Measurements from ENCODE around the gene NCOA4. TPM values are rescaled to one million over a fixed set of nuclear protein-coding genes. Genes with fewer than 3 reads are reported as not detected.
A peak's percentile ranks its signal among the peaks of the same experiment; 100 is the strongest.

Gene NCOA4
- total RNA-seq, 2 donors from 2014 or later: 90.0 to 128 TPM

GRCh38 chr10:46031648-46032532 is 1.5 kb upstream of the NCOA4 start:
- ATAC-seq (no peak), DNase-seq (ENCODE audit: low spot score in 2 of 2) (peak in 1 of 2 donors; percentile 40)
- peaks cover 6 to 10% of the 10 kb centered on the region in 2 donors for H3K36me3 Mint-ChIP-seq
- H3K27ac Mint-ChIP-seq: peak overlapping the region in 1 of 2 donors; percentile 99
- no peaks in the 10 kb centered on the region for H3K9me3 Mint-ChIP-seq

GRCh38 chr10:46029461-46030030 is 877 bp downstream of the NCOA4 start:
- no peak for DNase-seq (ENCODE audit: low spot score in 2 of 2)
- Mint-ChIP-seq H3K9me3 (no peaks in the 10 kb centered on the region), H3K27ac (peak overlapping the region; percentile 99), H3K36me3 (peaks cover 6 to 10% of the 10 kb centered on the region in 2 donors)
- no peak for ATAC-seq

- Mint-ChIP-seq H3K27ac (peak overlapping the region; percentile 99), H3K9me3 (no peaks in the 10 kb centered on the region), H3K36me3 (peaks cover 6 to 10% of the 10 kb centered on the region in 2 donors)
- peak in 1 of 2 donors; percentile 35 for ATAC-seq
- DNase-seq (ENCODE audit: low spot score in 2 of 2): no peak
Measured at GRCh38 chr10:46028584-46029460, 1.6 kb downstream of the NCOA4 start.

GRCh38 chr10:46026106-46026505 is 4.3 kb downstream of the NCOA4 start:
- ATAC-seq: no peak
- Mint-ChIP-seq H3K27ac (no peak overlapping the region), H3K36me3 (peaks cover 6 to 10% of the 10 kb centered on the region in 2 donors), H3K9me3 (no peaks in the 10 kb centered on the region)
- DNase-seq (ENCODE audit: low spot score in 2 of 2): no peak

GRCh38 chr10:46025406-46025805 is 5.0 kb downstream of the NCOA4 start:
- Mint-ChIP-seq H3K36me3 (peaks cover 6% of the 10 kb centered on the region in 2 donors), H3K9me3 (no peaks in the 10 kb centered on the region), H3K27ac (no peak overlapping the region)
- ATAC-seq (no peak), DNase-seq (ENCODE audit: low spot score in 2 of 2) (no peak)

- DNase-seq (ENCODE audit: low spot score in 2 of 2) (no peak), ATAC-seq (no peak)
- Mint-ChIP-seq H3K9me3 (no peaks in the 10 kb centered on the region), H3K27ac (no peak overlapping the region), H3K36me3 (peaks cover 4 to 6% of the 10 kb centered on the region in 2 donors)
Measured at GRCh38 chr10:46024948-46025347, 5.5 kb downstream of the NCOA4 start.

GRCh38 chr10:46022978-46023702 is 7.3 kb downstream of the NCOA4 start:
- Mint-ChIP-seq H3K27ac (peak overlapping the region; percentile 87 to 91), H3K9me3 (no peaks in the 10 kb centered on the region), H3K36me3 (no peaks in the 10 kb centered on the region)
- ATAC-seq: peak; percentile 93 to 97
- DNase-seq (ENCODE audit: low spot score in 2 of 2): peak; percentile 80 to 90

- DNase-seq (ENCODE audit: low spot score in 2 of 2): no peak
- Mint-ChIP-seq H3K9me3 (no peaks in the 10 kb centered on the region), H3K27ac (peak overlapping the region in 1 of 2 donors; percentile 81), H3K36me3 (peaks cover 0 to 8% of the 10 kb centered on the region in 2 donors)
- ATAC-seq: no peak
Measured at GRCh38 chr10:46020344-46020657, 10.1 kb downstream of the NCOA4 start.

- Mint-ChIP-seq H3K27ac (peak overlapping the region; percentile 9 to 81), H3K36me3 (peaks cover 0 to 8% of the 10 kb centered on the region in 2 donors), H3K9me3 (no peaks in the 10 kb centered on the region)
- DNase-seq (ENCODE audit: low spot score in 2 of 2): no peak
- ATAC-seq: no peak
Measured at GRCh38 chr10:46019569-46020343, 10.7 kb downstream of the NCOA4 start.

- ATAC-seq (no peak), DNase-seq (ENCODE audit: low spot score in 2 of 2) (no peak)
- H3K9me3 Mint-ChIP-seq: no peaks in the 10 kb centered on the region
- H3K36me3 Mint-ChIP-seq: peaks cover 0 to 8% of the 10 kb centered on the region in 2 donors
- no peak overlapping the region for H3K27ac Mint-ChIP-seq
Measured at GRCh38 chr10:46019177-46019528, 11.3 kb downstream of the NCOA4 start.

- ATAC-seq (no peak), DNase-seq (ENCODE audit: low spot score in 2 of 2) (no peak)
- Mint-ChIP-seq H3K27ac (no peak overlapping the region), H3K36me3 (peaks cover 0 to 8% of the 10 kb centered on the region in 2 donors), H3K9me3 (no peaks in the 10 kb centered on the region)
Measured at GRCh38 chr10:46018453-46019176, 11.8 kb downstream of the NCOA4 start.

GRCh38 chr10:46017733-46018132 is 12.7 kb downstream of the NCOA4 start:
- DNase-seq (ENCODE audit: low spot score in 2 of 2): no peak
- peaks cover 0 to 8% of the 10 kb centered on the region in 2 donors for H3K36me3 Mint-ChIP-seq
- no peak for ATAC-seq

GRCh38 chr10:46016811-46017210 is 13.6 kb downstream of the NCOA4 start:
- peaks cover 0 to 8% of the 10 kb centered on the region in 2 donors for H3K36me3 Mint-ChIP-seq
- no peak for DNase-seq (ENCODE audit: low spot score in 2 of 2)
- H3K27ac Mint-ChIP-seq: peak overlapping the region in 1 of 2 donors; percentile 47
- no peak for ATAC-seq
- H3K9me3 Mint-ChIP-seq: no peaks in the 10 kb centered on the region

More at GRCh38 chr10:46017733-46018132, 12.7 kb downstream of the NCOA4 start:
- no peaks in the 10 kb centered on the region for H3K9me3 Mint-ChIP-seq
- no peak overlapping the region for H3K27ac Mint-ChIP-seq

GRCh38 chr10:46016190-46016589 is 14.2 kb downstream of the NCOA4 start:
- no peaks in the 10 kb centered on the region for H3K9me3 Mint-ChIP-seq
- peaks cover 0 to 8% of the 10 kb centered on the region in 2 donors for H3K36me3 Mint-ChIP-seq
- DNase-seq (ENCODE audit: low spot score in 2 of 2) (no peak), ATAC-seq (no peak)
- H3K27ac Mint-ChIP-seq: peak overlapping the region in 1 of 2 donors; percentile 47

Measured in activated naive CD4-positive, alpha-beta T cell treated with anti-CD3 and anti-CD28 coated beads, Interleukin-2, amount 50 U/mL, for 72 hours (primary cell).